Activated CD8-positive, alpha-beta memory T cell treated with anti-CD3 and anti-CD28 coated beads for 4 hours (primary cell): ENCODE results near the gene B4GALT6.
"Not testable (repeated sequence)": the region's sequence is repeated elsewhere in the genome, so short reads cannot be mapped to it uniquely, and the experiment has no call there.

Experiments used
- DNase-seq, 2 donors: peaks; one replicate each; pipeline ENCODE4 v3.0.0-alpha.2; 2020; ENCODE audit warnings: low read depth in 2 of 2

The B4GALT6 gene, protein sequence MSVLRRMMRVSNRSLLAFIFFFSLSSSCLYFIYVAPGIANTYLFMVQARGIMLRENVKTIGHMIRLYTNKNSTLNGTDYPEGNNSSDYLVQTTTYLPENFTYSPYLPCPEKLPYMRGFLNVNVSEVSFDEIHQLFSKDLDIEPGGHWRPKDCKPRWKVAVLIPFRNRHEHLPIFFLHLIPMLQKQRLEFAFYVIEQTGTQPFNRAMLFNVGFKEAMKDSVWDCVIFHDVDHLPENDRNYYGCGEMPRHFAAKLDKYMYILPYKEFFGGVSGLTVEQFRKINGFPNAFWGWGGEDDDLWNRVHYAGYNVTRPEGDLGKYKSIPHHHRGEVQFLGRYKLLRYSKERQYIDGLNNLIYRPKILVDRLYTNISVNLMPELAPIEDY

GRCh38 chr18:31684279-31685096 is at the start of gene B4GALT6:
B4GALT6 (minus strand) TSS chr18:31684581; CDS start chr18:31684426, 155 bp downstream.
- no peak for DNase-seq

DNA sequence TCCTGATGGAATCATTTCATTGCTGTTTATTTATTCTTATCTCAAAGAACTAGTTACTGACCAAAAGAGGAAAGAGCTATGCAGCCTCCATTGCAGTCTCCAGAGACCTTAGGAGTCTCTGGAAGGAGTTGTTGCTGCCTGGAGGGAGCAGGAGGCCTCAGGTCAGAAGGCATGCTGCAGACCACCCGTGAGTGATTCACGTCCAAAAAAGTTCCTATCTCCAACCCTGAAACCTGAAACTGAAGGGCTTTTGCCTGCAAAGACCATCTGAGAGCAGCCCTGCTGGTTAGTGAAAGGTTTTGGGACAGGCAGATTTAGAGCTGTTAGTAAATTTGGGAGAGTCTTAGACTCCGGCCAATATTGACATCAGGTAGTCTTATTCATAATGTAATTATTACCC is 47.2 kb upstream of the B4GALT6 start:
- no peak for DNase-seq

- not testable (repeated sequence) for DNase-seq
Observed at GRCh38 chr18:31729196-31729595, 44.8 kb upstream of the B4GALT6 start.

DNA sequence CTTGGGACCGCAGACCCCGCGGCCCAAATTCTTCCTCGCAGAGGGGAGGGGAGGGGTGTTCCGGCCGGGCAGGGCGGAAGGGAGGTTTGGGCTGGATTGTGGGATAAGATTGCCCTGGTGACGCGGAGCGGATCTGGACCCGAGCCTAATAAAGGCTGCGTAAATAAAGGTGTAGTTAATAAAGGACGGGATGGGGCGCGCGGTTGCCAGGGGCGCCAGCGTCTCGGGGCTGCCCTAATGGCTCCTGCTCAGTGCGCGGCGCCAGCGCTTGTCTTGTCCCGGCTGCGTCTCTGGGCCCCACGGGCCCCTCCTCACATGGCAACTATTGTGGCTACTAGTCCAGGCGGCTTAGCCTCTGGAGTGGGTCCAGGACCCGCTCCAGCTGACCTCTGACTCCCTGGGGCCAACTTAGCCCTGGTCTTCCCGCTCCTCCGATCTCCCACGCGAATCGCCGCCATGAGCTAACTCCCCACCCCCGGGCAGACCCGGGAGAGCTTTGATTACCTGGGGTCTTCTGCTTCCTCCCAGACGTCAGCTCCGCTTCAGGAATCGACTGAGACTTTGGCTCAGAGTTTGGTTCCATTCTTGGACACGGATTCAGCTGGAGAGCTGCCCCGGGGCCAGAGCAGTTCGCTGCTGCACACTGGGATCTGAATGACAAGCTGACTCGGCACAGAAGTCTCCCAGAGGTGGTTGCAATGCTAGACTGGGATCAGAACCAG is 39.8 kb upstream of the B4GALT6 start:
- no peak for DNase-seq

- no peak for DNase-seq
Observed at GRCh38 chr18:31723639-31723989, 39.2 kb upstream of the B4GALT6 start.

GRCh38 chr18:31722369-31722957 is 38.1 kb upstream of the B4GALT6 start:
- DNase-seq, result peak; percentile 39 to 43

- no peak for DNase-seq
Observed at GRCh38 chr18:31721601-31722000, 37.2 kb upstream of the B4GALT6 start.

DNA sequence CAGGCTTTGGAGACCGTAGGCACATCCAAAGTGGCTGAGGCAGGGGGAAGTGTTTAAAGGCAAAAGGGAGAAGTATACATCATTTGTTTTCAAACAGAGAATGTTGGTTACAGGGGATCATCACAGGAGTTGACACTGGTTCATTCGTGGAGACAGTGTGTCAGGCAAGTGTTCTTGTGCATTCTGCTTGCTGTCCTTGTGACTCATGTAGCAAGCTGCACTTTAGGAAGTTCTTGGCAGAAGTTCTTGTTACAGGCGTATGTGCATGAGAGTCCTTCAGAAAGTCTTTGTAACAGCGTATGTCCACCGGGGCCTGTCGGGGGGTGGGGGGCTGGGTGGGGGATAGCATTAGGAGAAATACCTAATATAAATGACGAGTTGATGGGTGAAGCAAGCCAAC is 36.5 kb upstream of the B4GALT6 start:
- no peak for DNase-seq

DNA sequence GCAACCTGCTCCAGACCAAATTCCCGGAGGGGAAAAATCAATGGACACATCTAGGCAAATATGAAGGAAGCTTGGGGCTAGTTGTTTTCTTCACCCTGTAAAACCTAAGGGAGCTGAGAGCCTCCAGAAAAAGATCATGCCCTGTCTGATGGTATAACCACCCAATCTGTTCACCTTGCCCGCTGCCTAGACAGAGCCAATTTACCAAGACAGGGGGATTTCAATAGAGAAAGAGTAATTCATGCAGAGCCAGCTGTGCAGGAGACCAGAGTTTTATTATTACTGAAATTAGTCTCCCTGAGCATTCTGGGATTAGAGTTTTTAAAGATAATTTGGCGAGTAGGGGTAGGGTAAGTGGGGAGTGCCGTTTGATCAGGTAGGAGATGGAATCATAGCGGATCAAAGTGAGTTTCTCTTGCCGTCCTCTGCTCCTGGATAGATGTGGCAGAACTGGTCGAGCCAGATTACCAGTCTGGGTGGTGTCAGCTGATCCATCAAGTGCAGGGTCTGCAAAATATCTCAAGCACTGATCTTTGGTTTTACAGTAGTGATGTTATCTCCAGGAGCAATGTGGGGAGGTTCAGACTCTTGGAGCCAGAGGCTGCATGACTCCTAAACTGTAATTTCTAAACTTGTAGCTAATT is 35.1 kb upstream of the B4GALT6 start:
- DNase-seq, result no peak

- no peak for DNase-seq
Observed at GRCh38 chr18:31718386-31718785, 34.0 kb upstream of the B4GALT6 start.

- DNase-seq, result no peak
Observed at GRCh38 chr18:31716362-31716761, 32.0 kb upstream of the B4GALT6 start.

- no peak for DNase-seq
Observed at GRCh38 chr18:31711365-31712172, 27.2 kb upstream of the B4GALT6 start.

DNA sequence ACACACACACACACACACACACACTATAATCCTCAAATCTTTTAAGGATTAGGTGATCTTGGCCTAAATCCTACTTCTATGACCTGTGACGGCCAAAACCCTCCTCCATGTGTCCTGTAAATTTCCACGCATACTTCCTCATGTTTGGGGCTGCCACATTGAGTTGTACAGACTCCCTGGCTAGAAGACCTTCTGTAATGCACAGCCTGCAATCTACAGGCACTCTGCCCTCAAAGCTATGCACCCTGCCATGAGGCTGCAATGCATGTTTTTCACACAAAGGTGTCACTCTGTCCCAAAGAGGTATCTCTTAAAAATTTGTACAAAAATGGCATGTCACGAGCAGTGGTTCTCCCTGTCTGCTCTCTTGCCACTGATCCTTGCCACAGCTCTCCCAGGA is 26.4 kb upstream of the B4GALT6 start:
- no peak for DNase-seq

GRCh38 chr18:31707815-31708214 is 23.4 kb upstream of the B4GALT6 start:
- DNase-seq, result no peak

GRCh38 chr18:31702449-31702848 is 18.1 kb upstream of the B4GALT6 start:
- no peak for DNase-seq

DNA sequence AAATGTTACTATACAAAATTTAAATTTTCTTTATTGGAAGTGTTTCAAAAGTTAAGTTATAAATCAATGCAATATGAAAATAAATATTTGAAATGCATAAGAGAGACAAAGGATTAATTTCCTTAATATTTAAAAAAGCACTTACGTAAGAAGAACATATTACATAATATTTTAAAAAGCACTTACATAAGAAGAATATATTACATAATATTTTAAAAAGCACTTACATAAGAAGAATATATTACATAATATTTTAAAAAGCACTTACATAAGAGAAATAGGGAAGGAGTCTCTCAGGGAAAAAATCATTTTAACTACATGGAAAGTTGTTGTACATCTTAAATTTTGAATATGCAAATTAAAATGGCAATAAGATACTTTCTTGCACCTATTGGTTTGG is 17.4 kb upstream of the B4GALT6 start:
- DNase-seq, result no peak

DNA sequence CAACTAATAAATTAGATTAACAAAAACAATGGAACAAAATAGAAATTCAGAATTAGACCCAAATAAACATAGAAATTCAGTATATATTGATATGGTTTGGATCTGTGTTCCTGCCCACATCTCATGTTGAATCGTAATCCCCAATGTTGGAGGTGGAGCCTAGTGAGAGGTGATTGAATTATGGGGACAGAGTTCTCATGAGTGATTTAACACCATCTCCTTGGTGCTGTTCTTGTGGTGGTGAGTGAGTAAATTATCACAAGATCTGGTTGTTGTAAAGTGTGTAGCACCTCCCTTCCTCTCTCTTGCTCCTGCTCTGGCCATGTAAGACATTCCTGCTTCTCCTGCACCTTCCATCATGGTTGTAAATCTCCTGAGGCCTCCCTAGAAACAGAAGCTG is 16.6 kb upstream of the B4GALT6 start:
- DNase-seq, result no peak

DNA sequence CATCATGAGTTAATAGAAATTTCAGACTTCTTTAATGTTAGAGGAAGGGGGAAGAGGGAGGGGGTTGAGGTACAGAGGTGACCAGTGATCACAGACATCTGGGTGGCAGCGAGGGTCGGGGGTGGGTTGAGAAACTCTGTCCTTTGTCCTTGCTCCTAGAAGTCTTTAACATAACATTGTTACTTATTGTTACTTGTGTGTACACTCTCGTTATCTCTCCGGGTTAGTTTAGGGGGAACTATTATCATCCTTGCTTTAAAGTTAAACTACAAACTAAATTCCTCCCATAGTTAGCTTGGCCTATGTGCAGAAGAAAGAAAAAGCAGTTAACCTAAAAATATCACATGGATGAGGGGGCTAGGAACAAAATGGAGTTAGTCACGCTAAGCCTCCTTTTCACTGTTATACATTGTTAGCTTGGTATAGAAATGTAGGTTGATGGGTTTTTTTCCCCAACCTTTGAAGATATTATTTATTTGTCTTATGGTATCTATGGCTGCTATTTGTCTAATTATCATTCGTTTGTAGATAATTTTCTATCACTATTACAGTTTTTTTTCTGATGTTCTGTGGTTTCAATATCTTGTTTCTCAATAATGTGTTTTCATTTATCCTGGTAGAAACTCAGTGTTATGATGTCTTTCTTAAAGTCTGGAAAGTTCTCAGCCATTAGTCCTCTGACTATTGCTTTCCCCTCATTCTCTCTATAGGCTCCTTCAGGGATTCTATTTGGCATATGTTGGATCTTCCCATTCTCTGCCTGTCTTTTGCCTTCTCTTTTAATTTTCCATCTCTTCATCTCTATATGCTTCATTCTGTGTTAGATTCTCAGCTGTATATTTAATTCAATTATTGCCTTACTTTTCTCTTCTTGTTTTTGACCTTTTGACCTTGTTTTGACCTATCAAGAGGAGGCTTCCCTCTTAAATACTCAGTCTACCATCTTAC is 13.2 kb upstream of the B4GALT6 start:
- no peak for DNase-seq

DNA sequence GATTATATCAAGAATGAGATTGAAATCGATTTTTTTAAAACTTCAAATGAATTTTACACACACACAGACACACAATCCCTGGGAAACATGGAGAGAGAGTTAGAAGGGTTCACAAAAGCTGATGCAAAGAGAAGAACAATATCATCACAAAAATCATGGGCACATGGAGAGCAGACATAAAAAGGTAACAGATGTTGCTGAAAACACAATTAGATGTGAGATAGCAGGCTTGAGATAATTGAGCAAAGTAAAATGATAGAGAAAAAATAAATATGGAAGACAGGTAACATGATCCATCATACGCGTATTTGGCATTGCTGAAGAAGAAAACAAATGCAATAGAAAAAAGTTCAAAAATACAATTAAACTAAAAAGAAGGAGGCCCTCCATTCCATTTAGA is 11.6 kb upstream of the B4GALT6 start:
- no peak for DNase-seq

DNA sequence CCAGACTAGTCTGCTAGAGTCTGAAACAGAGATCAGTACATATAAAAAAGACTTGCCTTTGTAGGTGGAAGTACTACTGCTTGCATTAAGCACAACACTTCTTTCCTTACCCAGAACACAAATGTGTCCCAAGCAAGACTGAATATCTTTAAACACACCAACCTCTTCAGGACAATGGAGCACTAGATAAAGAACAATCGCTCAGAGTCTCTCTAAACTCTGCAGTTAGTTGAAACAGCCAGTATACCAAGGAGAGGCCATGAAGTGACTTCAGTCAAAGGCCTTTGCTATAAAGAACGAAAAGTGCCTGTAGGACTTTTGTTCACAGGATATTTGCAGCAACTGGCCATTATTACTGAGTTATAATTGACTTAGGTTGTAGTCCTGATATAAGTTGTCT is 9.9 kb upstream of the B4GALT6 start:
- DNase-seq, result no peak
